ENCODE data around the gene OR5AR1.

The OR5AR1 gene

DNA sequence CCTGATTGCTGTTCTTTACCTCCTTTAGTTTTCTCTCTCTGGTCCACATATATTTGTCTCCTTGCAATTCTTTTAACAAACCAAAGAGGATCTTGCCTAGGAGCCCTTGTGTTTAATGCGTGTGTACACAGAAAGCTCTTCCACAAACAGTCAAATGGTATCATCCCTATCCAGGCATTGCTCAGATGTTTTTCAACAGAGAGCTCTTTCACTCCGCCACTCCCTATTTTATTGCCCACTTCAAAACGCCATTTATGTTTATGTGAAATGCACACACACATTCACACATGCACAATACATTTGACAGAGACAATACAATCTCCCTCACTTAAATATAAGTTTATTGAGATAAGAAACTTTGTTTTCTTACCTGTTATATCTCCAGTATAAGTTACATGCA, 26.0 kb upstream of the OR5AR1 start:
- no peak for TF ChIP-seq SIN3A (IDR thresholded peaks at IDR 0.05; ENCODE audit: borderline replicate concordance, insufficient read depth, low read length)
- TF ChIP-seq FOXP2 (optimal IDR thresholded peaks at IDR 0.05; ENCODE audit: borderline replicate concordance, extremely low read depth, extremely low read length, insufficient read depth): no peak
- no peak for TF ChIP-seq TAF1 (IDR thresholded peaks at IDR 0.05; ENCODE audit: borderline replicate concordance, insufficient read depth, low read length)
- TF ChIP-seq POLR2AphosphoS5 (IDR thresholded peaks at IDR 0.05; ENCODE audit: low read depth, low read length): no peak
- TF ChIP-seq, protein P1, sequence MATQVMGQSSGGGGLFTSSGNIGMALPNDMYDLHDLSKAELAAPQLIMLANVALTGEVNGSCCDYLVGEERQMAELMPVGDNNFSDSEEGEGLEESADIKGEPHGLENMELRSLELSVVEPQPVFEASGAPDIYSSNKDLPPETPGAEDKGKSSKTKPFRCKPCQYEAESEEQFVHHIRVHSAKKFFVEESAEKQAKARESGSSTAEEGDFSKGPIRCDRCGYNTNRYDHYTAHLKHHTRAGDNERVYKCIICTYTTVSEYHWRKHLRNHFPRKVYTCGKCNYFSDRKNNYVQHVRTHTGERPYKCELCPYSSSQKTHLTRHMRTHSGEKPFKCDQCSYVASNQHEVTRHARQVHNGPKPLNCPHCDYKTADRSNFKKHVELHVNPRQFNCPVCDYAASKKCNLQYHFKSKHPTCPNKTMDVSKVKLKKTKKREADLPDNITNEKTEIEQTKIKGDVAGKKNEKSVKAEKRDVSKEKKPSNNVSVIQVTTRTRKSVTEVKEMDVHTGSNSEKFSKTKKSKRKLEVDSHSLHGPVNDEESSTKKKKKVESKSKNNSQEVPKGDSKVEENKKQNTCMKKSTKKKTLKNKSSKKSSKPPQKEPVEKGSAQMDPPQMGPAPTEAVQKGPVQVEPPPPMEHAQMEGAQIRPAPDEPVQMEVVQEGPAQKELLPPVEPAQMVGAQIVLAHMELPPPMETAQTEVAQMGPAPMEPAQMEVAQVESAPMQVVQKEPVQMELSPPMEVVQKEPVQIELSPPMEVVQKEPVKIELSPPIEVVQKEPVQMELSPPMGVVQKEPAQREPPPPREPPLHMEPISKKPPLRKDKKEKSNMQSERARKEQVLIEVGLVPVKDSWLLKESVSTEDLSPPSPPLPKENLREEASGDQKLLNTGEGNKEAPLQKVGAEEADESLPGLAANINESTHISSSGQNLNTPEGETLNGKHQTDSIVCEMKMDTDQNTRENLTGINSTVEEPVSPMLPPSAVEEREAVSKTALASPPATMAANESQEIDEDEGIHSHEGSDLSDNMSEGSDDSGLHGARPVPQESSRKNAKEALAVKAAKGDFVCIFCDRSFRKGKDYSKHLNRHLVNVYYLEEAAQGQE (IDR thresholded peaks at IDR 0.05; ENCODE audit: insufficient read depth in 1 of 2, low read depth in 2 of 2, low read length in 2 of 2): no peak

DNA sequence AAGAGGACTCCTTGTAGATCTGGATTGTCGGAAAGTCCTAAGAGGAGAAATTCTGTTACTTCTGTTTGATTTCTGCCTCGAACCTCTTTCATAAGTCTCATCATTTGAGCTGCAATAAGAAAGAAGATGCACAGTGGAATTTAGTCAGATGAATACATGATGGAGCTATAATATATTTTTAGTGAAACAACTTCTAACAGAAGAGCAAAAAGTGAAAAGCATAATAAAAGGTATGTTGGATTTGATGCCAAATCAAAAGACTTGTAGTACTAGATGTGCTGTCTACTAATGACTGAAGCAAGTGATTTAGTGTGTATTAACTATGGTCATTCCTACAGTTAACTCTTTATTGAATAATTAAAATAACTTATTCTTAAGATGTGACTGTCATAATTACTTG, 21.1 kb upstream of the OR5AR1 start, which contains the start of gene OR5AP2:
Gene OR5AP2 (minus strand): TSS at position 101 of the 400 bp plus-strand sequence. CDS start 0 bp downstream, at position 101.
- no peak for TF ChIP-seq FOXP2 (optimal IDR thresholded peaks at IDR 0.05; ENCODE audit: borderline replicate concordance, extremely low read depth, extremely low read length, insufficient read depth)
- TF ChIP-seq, protein P1 (IDR thresholded peaks at IDR 0.05; ENCODE audit: insufficient read depth in 1 of 2, low read depth in 2 of 2, low read length in 2 of 2): no peak
- TF ChIP-seq POLR2AphosphoS5 (IDR thresholded peaks at IDR 0.05; ENCODE audit: low read depth, low read length): no peak
- TF ChIP-seq TAF1 (IDR thresholded peaks at IDR 0.05; ENCODE audit: borderline replicate concordance, insufficient read depth, low read length): no peak
- TF ChIP-seq SIN3A (IDR thresholded peaks at IDR 0.05; ENCODE audit: borderline replicate concordance, insufficient read depth, low read length): no peak

DNA sequence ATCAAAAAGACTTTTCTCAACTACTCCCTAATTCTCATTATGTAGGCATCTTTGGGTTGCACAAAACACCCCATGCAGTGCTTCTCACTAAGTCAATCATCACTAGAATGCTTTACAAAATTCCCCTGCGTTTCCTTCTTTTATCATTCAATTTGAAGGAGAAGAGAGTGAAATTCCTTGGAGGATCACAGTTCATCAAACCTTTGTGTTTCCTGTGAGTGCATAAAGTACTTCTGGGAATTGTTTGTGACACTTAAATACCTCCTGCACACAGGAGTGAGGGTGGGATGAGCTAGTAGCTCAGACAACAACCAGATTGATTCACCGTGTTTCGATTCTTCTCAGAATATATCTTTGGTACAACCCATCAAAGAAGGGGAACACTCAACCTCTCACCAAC, 3.7 kb upstream of the OR5AR1 start:
- TF ChIP-seq POLR2AphosphoS5 (IDR thresholded peaks at IDR 0.05; ENCODE audit: low read depth, low read length): no peak

GRCh38 chr11:56670984-56671383, 7.5 kb downstream of the OR5AR1 start:
- TF ChIP-seq POLR2AphosphoS5 (IDR thresholded peaks at IDR 0.05; ENCODE audit: low read depth, low read length): no peak

- TF ChIP-seq SIN3A (IDR thresholded peaks at IDR 0.05; ENCODE audit: borderline replicate concordance, insufficient read depth, low read length): no peak
- no peak for TF ChIP-seq FOXP2 (optimal IDR thresholded peaks at IDR 0.05; ENCODE audit: borderline replicate concordance, extremely low read depth, extremely low read length, insufficient read depth)
- TF ChIP-seq POLR2AphosphoS5 (IDR thresholded peaks at IDR 0.05; ENCODE audit: low read depth, low read length): no peak
- TF ChIP-seq, protein P1 (IDR thresholded peaks at IDR 0.05; ENCODE audit: insufficient read depth in 1 of 2, low read depth in 2 of 2, low read length in 2 of 2): no peak
- TF ChIP-seq TAF1 (IDR thresholded peaks at IDR 0.05; ENCODE audit: borderline replicate concordance, insufficient read depth, low read length): no peak
Observed at GRCh38 chr11:56688554-56689100, 25.1 kb downstream of the OR5AR1 start.

GRCh38 chr11:56693428-56693827, 29.9 kb downstream of the OR5AR1 start:
- TF ChIP-seq, protein P1 (IDR thresholded peaks at IDR 0.05; ENCODE audit: insufficient read depth in 1 of 2, low read depth in 2 of 2, low read length in 2 of 2): no peak
- TF ChIP-seq TAF1 (IDR thresholded peaks at IDR 0.05; ENCODE audit: borderline replicate concordance, insufficient read depth, low read length): no peak
